ENCODE data around the gene DLGAP1. TPM values are rescaled to one million over a fixed set of nuclear protein-coding genes. Genes with fewer than 3 reads are reported as not detected.
"Not testable (repeated sequence)": the region's sequence is repeated elsewhere in the genome, so short reads cannot be mapped to it uniquely, and the experiment has no call there.

Gene DLGAP1
- total RNA-seq, 1 experiment from 2014 or later = 0.46 TPM

- DNase-seq (ENCODE audit: low read depth) = no peak
Measured at GRCh38 chr18:3664563-3665178, 790.4 kb downstream of the DLGAP1 start.

GRCh38 chr18:3663870-3664512, 791.1 kb downstream of the DLGAP1 start:
- peak; percentile 37 for DNase-seq (ENCODE audit: low read depth)

GRCh38 chr18:3661989-3662388, 793.1 kb downstream of the DLGAP1 start:
- no peak for DNase-seq (ENCODE audit: low read depth)

- DNase-seq (ENCODE audit: low read depth) = no peak
Measured at GRCh38 chr18:3660739-3661515, 794.2 kb downstream of the DLGAP1 start.

GRCh38 chr18:3658529-3658928, 796.6 kb downstream of the DLGAP1 start:
- DNase-seq (ENCODE audit: low read depth) = no peak

GRCh38 chr18:3655254-3656050, 799.7 kb downstream of the DLGAP1 start:
- no peak for DNase-seq (ENCODE audit: low read depth)

- DNase-seq (ENCODE audit: low read depth) = no peak
Measured at GRCh38 chr18:3654442-3655253, 800.5 kb downstream of the DLGAP1 start.

- no peak for DNase-seq (ENCODE audit: low read depth)
Measured at GRCh38 chr18:3653851-3654441, 801.2 kb downstream of the DLGAP1 start.

- DNase-seq (ENCODE audit: low read depth) = no peak
Measured at GRCh38 chr18:3653263-3653850, 801.8 kb downstream of the DLGAP1 start.

GRCh38 chr18:3652380-3653262, 802.5 kb downstream of the DLGAP1 start:
- peak; percentile 94 for DNase-seq (ENCODE audit: low read depth)

- DNase-seq (ENCODE audit: low read depth) = no peak
Measured at GRCh38 chr18:3651266-3651665, 803.8 kb downstream of the DLGAP1 start.

GRCh38 chr18:3650521-3651042, 804.5 kb downstream of the DLGAP1 start:
- not testable (repeated sequence) for DNase-seq (ENCODE audit: low read depth)

- DNase-seq (ENCODE audit: low read depth) = peak; percentile 83
Measured at GRCh38 chr18:3649633-3650426, 805.3 kb downstream of the DLGAP1 start.

GRCh38 chr18:3649135-3649632, 805.9 kb downstream of the DLGAP1 start:
- no peak for DNase-seq (ENCODE audit: low read depth)

GRCh38 chr18:3648641-3649040, 806.5 kb downstream of the DLGAP1 start:
- no peak for DNase-seq (ENCODE audit: low read depth)

GRCh38 chr18:3648200-3648599, 806.9 kb downstream of the DLGAP1 start:
- no peak for DNase-seq (ENCODE audit: low read depth)

- DNase-seq (ENCODE audit: low read depth) = no peak
Measured at GRCh38 chr18:3647636-3648035, 807.5 kb downstream of the DLGAP1 start.

All from LHCN-M2 (cell line).